SKM-1 (cell line): ENCODE measurements around the gene C19orf81.
A peak's percentile ranks its signal among the peaks of the same experiment; 100 is the strongest.

ENCODE experiments used
- DNase-seq: peaks from one replicate; lab custom pipeline; 2025; ENCODE audit not compliant: unreplicated experiment; lab: John Stamatoyannopoulos, UW

Gene C19orf81

DNA sequence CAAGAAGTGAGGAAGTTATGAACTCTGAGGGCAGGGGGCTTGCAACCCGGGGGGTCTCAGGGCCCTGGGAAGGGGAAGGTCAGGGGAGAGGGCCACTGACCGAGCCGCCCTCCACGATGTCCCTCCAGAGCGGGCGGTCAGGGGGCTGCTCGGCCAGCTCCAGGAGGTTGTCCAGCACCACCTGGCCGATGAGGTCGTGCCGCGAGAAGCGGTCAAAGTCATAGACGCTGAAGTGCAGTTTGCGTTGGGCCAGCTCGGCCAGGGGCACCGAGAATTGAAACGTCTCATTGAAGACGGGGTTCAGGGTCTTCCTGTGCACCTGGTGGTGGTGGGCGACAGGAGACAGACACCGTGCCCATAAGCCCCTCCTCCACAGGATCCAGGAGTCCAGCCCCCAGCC lies 20.1 kb upstream of the C19orf81 start:
- DNase-seq, result no peak

DNA sequence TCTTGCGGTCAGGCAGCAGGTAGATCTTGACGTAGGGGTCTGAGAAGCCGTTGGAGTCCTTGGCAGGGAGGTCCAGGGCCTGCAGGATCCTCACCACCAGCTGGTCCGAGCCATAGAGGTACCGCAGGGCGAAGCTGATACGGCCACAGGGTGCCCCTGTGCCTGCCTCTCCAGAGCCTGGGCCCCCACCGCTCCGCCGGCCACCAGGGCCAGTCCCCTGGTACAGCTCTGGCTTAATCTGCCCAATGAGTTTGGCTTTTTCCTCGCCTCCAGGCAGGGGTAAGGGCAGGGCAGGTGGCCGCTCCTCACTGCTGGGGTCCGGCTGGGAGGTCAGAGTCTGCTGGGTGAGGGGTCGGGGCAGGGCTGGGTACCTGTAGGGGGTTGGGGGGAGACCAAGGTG lies 19.4 kb upstream of the C19orf81 start:
- no peak for DNase-seq

DNA sequence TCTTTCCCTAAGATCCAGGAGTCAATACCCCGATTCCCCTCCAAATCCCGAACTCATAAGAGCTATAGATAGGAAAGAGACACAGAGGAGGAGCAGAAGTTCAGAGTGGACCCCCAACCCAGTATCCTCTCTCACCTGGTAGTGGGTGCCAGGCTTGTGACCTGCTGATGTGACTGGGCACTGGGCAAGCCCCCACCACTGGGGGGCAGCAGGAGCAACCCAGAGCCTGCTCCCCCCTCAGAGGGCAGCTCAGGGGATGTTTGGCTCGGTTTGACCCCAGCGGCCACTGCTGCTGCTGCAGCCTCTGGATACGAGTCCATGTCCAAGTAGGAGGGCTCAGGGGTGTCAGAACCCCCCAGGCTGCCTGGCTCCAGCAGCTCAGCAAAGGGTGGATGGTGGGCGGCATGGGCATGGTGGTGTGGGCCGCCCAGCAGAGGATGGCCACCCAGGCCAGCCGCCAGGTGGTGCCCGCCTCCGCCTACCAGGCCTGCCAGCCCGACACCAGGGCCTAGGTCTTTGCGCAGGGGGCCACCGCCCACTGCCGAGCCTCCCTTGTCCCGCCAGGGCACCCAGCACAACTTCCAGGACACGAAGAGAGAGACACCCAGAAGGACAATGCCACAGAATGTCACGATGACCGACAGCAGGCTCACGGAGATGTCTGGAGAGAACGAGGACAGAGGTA lies 17.0 kb upstream of the C19orf81 start:
- no peak for DNase-seq

DNA sequence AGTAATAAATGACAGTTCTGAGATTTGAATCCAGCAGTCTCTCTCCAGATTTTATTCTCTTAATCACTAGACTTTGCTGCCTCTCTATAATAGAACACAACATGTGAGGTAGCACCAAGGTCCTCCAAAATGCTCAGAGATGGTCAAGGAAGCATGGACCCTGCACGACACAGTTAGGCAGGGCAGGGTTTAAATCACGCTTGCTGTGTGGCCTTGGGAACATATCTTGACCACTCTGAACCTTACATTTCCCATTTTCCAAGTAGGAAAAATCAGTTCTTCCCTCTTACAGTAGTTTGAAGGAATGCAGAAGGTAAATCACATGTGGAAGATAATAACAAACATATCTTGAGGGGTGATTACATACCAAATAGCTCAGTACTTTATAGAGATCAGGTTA lies 15.9 kb upstream of the C19orf81 start:
- DNase-seq, result no peak

DNA sequence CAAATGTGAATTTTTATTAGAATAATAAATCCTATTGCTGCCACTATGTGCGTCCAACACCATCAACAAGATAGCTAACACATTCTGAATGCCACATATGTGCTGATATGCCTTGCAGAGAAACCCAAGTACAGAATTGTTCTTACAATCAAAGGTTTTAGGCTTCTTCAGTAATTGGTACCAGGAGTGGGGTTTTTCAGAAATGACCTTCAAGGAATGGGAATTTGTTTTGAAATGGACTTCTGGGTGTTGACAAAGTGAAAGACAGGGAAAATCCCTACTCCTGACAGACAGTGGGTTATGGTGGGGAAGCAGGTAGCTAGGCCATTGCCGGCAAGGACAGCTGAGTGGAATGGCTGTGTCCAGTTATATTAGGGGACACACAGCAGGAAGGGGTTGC lies 15.3 kb upstream of the C19orf81 start:
- DNase-seq, result no peak

DNA sequence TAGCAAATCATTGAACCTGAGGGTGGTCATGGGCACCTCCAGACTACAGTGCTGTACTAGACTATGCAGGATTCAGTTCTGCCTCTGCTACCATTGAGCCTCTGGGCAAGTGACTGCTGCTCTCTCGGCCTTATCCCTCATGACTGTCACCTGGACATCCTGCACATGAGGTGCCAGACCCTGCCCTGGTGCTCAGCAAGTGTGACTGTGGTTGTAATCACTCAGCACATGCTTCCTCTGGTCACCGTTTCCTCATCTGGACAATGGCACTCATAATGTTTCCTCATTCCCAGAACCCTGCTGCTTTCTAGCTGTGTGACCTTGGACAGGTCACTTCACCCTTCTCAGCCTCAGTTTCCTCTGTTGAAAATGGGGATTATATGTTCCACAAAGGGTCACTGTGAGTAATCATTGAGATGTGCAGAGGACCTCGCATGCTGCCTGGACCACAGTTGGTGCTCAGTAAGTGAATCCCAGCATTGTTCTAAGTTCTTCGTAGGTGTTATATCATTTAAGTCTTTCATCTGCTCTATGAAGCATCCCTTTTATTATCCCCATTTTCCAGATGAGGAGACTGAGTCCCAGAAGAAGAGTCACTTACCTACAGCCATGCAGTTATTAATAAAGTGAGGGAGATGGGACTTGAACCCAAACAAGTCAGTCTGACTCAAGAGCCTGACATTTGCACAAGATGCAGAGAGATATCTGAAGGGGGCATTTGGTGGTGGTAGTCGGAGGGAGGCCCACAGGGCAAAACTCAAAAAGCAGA lies 12.7 kb upstream of the C19orf81 start:
- DNase-seq, result no peak

DNA sequence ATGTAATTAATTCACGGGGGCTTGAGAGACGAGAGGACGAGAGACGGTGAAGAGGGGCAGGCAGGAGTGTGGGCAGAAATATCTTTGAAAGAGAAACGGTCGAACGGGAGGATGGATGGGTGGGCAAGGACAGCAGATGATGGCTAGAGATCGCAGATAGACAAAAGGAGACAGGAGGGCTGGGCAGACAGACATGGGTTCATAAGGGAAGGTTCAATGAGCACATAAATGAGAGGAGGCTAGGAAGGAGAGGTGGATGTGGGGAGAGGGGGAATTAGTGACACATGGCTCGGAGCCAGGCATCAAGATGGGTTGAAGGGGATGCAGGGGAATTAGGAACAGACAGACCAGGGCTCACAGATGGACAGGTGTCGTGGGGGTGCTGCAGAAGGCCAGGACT lies 10.6 kb upstream of the C19orf81 start:
- DNase-seq, result no peak

DNA sequence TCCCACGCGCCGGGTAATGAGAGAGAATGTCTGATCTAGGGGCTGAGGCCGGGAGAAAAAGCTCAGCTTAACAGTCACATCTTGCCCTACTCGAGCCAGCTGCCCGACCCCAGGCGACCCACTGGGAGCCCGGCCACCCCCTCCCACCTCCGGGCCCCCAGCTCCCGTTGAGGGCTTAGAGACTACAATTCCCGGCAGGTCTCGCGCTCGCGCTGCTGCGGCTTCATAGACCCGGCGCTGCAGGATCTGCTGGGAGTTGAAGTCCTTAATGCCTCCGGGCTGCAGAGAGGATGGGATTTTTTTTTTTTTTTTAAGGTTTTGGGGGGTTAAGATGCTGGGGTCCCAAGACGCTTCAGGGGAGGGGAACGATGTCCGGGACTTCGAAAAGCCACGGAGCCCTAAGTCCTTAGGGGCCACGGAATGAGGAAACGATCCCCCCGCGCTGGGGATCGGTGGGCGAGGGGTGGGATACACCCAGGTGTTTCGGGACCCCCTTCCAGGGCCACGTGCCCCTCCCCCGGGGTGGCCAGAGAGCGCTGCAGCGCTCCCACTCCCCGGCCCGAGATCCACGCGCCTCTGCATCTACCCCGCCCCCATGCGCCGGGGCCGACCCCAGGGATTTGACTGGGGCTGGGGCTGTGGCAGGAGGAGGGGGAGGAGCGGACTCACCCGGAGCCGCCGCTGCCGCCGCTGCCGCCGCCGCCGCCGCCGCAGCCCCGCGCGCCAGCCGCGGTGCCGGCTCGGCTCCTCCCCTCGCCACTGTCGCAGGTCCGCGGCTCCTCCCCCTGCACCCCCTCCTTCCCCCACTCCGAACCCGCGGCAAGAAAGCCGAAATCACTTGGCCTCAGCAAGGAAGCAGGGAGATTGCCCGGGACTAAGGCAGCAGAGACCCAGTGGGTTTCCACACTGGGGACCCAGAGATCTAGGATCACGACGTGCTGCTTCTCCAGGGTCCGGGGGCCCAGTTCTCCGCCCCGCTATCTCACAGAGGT lies 9.8 kb upstream of the C19orf81 start, which contains the start of gene SYT3:
SYT3 (minus strand) TSS at position 761 of the 992 bp plus-strand sequence. CDS start 2,470 bp downstream, outside the sequence.
- no peak for DNase-seq

DNA sequence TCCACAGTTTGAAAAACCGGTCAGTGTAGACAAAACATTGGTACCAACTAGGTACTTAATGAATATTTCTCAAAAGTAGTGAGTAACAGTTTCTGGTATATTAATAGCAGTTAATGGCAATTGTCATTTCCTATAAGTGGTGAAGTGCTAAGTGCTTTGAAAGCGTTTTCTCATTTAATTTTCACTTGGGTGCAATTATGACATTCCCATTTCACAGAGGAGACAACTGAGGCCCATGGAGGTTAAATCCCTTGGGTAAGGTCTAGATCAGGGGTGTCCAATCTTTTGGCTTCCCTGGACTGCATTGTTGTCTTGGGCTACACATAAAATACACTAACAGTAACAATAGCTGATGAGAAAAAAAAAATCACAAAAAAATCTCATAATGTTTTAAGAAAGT lies 8.9 kb upstream of the C19orf81 start:
- DNase-seq, result no peak

DNA sequence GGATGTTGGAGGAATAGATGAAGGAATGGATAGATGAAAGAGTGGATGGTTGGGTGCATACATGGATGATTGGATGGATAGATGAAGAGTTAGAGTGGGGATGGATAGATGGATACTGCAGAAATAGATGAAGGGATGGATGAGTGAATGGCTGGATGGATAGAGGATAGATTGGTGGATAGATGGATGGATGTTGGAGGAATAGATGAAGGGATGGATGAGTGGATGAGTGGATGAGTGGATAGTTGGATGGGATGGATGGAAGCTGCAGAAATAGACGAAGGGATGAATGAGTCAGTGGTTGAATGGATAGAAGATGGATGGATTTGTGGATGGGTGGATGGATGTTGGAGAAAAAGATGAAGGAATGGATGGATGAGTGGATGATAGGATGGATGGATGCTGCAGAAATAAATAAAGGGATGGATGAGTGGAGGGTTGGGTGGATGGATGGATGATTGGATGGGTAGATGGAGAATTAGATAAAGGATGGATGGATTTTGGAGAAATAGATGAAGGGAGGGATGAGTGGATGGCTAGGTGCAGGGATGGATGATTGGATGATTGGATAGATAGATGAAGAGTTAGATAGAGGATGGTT lies 4.8 kb upstream of the C19orf81 start:
- DNase-seq, result no peak

DNA sequence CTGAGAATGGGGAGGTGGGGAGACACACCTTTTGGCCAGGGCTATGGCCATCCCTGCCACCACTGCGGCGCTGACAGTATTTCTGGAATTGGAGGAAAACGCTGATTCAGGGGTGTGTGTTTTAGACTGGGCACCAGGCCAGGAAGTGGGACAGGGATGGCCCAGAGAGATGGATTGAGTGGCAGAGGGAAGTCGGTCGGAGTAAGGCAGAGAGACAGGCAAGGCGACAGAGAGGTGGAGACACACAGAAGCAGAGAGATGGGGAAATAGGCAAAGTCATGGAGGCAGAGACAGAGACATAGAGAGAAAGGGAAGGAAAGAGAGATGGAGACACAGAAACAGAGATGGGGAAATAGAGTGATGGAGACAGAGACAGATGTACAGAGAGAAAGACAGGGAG lies 4.1 kb upstream of the C19orf81 start:
- DNase-seq, result no peak

DNA sequence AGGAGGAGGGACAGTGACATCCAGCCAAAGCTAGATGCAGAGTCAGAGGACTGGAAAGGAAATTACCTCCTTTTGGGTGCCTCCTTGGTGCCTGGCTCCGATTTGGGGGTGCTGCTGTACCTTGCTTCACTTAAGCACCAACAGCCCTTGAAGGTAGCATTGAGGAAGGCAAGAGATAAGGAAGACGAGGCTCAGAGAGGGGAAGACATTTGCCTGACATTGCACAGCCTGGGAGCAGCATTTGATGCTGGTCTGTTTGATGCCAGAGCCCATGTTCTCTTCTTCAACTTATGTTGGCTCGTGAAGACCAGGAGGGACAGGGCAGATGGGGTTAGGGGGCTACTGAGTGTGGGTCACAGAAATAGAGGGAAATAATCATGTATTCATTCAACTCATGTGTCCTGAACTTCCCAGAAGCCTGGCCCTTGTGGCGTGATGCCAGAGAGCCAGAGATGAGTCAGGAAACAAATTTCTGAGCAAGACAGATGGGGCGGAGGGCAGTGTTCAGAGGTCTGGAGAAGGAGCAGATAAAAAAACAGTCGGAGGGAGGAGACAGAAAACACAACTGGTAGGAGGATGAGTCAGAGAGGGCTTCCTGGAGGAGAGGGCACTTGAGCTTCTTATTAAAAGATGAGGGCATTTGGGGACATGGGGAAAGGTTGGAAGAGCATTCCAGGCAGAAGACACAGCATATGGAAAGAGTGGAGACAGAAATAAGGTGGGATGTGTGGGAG lies 3.0 kb upstream of the C19orf81 start:
- DNase-seq, result no peak

DNA sequence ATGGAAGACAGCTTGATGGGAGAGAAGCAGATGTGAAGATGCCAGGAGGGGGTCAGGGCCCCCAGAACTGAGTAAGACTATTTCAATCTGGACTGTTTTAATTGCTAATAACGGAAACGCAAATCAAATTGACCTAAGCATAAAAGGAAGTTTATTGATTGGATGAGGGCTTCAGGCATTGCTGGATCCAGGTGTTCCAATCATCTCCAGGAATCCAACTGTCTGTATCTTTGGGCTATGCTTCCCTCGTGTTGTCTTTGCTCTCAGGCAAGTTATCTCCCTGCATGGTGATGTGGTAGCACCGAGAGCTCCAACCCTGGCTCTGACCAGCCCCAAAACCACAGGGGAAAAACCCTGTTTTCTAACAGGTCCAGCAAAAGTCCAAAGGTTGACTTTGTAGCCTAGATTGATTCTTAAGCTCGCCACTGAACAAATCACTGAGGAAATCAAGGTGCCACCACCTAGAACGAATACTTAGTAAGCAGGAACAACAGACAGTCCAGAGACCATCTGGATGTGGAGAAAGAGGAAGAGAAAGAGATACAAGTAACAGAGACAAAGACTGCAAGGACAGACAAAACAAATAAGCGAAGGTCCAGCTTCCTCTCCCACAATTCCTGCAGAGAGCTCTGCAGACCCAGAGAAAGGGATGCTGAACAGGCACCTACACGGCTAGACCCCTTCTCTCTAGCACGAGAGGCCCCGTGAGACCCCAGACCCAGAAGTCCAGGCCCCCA lies 1.2 kb upstream of the C19orf81 start:
- no peak for DNase-seq

DNA sequence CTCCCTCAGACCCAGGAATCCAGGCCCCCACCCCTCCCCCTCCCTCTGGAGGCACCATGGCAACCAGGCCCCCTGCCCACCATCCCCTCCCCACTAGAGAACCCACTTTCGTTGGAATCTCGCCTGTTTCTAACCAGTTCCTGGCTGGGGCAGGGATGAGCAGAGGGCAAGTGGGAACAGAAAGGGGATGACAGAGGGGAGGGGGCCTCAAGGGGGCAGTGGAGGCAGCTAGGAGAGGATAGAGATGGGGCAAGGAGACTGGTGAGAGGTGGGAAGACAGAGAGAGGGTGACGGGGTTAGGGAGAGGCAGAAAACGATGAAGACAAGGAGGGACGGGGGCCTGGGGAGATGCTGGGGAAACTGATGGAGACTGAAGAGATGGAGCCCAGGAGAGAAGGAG lies 586 bp upstream of the C19orf81 start:
- no peak for DNase-seq

DNA sequence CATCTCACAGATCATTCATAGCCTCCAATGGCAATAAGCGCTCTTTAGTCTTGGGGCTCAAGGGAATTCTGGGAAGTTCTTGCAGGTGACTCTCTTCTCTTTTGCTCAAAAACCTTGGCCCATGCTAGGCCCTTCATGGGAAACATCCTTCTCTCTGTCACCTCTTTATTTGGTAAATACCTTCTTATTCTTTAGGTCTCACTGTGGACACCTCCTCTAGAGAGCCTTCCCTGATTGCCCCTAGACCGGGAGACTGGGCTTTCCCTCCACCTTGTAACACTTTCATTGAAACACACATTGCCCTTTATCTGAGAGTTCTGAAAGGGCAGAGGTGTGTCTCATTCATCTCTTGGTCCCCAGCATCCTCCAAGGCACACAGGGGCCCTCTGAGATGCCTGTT lies 1.9 kb downstream of the C19orf81 start:
- DNase-seq, result no peak

DNA sequence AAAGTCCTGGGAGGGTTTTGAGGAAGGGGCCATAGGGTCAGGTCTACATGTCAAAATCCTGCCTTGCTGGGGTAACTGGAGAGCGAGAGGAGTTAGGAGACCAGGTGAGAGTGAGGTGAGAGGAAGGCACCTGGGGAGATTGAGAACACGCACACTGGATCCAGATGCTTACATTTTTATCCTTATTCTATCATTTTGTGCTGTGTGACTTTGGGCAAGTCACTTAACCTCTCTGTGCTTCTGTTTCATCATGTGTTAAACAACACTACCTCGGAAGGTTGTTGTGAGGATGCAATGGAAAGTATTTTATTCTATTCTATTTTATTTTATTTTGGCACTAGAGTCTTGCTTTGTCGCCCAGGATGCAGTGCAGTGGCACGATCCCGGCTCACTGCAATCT lies 3.5 kb downstream of the C19orf81 start:
- DNase-seq, result no peak

DNA sequence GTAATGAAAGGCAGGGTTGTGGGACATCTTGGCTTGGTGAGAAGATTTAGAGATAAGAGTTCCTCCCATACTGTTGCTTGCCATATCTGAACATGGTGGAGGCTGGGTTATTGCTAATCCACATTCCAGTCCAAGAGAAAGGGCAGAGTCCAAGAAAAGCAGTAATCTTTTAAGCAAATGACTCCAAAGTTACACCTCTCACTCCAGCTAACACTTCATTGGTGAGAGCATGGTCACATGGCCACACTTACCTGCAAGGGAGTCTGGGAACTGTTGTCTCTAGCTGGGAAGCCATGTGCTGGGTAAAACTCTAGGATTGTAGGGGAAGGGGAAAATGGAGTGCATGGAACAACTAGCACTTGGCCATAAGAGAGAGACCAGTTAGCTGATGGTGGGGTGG lies 5.6 kb downstream of the C19orf81 start:
- no peak for DNase-seq

DNA sequence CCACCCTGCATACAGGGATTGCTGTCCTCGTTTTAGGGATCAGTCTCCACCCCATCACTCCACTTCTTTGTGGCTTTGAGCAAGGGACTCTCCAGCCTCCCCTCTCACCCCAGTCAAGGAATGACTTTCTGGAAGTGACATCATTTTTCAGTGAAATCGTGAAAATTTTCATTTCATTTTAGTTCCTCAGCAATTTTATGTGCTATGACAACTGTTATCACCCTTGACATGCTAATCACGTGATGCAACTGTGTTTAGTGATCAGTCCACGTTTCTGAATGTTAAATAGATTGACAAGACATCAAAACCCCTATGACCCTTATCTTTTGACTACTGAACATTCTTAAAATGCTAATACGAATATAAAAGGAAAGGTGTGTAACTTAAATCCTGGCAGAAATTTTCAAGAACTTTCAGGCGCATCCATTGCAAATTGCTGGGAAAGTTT lies 8.0 kb downstream of the C19orf81 start:
- no peak for DNase-seq

DNA sequence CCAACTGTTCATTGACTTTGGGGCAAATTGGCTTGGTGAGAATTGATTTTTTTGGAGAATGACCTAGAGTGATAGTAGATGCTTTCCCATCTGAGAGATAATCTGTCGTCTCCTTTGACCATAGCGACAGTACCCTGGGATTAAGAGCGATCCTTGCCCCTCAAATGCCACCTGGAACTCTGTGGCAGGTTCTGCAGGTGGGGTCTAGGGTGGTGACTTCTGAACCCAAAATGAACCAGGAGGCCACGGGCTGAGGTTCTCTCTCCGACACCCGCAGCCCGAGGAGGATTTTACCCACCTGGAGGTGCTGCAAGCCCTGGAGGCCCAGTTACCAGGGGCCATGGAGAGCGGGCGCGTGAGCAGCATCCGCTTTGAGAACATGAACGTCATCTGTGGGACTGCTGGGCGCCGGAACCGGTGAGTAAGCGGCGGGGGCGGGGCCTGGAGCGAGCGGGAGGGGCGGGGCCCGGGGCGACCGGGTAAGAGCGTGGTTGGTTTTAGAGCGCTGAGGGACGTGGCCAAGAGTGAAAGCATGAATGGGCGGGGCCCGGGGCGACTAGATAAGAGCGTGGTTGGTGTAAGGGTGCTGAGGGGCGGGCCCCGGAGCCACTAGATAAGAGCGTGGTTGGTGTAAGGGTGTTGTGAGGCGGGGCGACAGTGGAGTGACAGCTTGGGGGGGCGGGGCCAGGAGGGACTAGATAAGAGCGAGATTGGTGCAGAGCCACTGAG lies 8.6 kb downstream of the C19orf81 start:
- peak; percentile 84 for DNase-seq
